HG03442 (cell line): ENCODE data around the gene FMN1.

Source experiments
- ATAC-seq: cut with Tn5 transposase; IDR thresholded peaks from one replicate; pipeline ENCODE4 v1.9.1; 2021; ENCODE audit warnings: mild to moderate bottlenecking, moderate library complexity; ENCODE audit not compliant: unreplicated experiment

Gene FMN1

GRCh38 chr15:33155691-33156420 is 38.7 kb downstream of the FMN1 start:
- no peak for ATAC-seq

- no peak for ATAC-seq
Observed at GRCh38 chr15:33154351-33155166, 40.0 kb downstream of the FMN1 start.

- no peak for ATAC-seq
Observed at GRCh38 chr15:33153548-33153947, 41.0 kb downstream of the FMN1 start.

- ATAC-seq: no peak
Observed at GRCh38 chr15:33152502-33153109, 41.9 kb downstream of the FMN1 start.

DNA sequence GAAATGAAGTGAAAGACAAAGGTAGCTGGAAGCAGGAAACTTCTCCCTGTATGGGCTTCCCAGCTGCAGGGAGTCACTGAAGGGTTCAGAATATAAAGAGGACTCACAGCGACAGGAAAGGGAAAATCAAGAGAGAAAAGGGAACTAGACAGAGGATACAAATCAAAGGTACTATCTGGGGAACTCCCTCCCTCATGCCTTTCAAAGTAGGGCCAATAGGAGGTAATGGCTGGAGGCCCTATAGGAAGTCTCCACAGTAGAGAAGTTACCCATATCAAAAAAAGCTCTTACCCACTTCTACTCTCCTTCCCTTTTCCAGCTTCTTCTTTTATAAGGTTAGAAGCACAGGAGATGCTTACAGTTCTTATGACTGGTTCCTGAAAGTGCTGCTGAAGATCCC is 43.5 kb downstream of the FMN1 start:
- no peak for ATAC-seq

GRCh38 chr15:33150431-33150941 is 44.0 kb downstream of the FMN1 start:
- no peak for ATAC-seq

DNA sequence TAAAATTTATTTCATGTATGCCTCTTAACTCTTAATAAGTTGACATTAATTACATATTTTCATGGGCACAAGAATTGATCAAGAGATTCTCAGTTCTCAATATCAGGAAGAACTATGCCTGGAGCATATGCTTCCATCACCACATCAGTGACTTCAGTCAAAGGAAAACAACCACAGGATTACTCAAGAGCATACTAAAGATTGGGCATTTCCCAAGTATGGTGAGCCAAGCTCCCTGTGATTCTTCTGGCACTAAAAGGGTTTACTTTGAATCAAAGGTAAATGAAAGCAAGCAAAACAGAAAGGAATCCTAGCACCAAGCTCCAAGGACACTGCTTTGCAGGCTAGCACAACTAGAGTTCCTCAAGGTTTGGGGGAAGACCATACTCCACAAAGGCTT is 44.6 kb downstream of the FMN1 start:
- ATAC-seq: no peak

- ATAC-seq: no peak
Observed at GRCh38 chr15:33148129-33148751, 46.3 kb downstream of the FMN1 start.

DNA sequence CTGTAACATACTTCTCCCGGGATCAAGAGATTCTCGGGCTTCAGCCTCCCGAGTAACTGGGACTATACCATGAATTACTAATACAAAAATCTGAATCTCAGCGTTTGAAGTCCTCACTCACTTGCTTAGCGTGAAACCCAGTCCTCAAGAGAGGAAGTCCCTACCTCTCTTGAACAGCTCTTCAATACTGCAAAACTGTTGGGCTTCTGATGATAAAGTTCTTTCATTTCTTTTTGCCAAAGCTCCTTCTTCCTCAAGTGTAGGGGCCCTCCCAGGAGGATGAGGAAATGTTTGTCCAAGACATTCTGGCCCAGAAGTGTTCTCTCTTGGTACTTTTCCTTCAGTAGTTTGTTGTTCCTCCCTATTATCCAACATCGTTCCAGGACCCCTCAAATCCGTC is 48.5 kb downstream of the FMN1 start:
- ATAC-seq: no peak

DNA sequence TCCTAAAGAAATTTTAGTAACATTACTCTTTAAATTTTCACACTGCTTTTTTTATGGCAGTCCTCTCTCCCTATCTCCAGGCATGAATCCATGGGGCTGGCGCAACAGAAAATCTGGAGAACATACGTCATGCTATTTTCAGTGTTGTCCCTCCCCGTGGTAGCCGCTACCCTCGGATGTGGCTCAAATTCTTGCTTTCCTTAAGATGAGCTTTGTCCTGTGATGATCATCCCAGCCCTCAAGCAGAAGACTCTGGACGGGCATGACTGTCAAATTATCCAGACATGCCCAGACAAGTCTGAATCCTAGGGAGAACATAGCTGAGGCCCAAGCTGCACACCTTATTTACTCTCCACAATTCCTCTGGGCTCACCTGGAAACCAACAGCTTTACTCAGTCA is 49.1 kb downstream of the FMN1 start:
- no peak for ATAC-seq

DNA sequence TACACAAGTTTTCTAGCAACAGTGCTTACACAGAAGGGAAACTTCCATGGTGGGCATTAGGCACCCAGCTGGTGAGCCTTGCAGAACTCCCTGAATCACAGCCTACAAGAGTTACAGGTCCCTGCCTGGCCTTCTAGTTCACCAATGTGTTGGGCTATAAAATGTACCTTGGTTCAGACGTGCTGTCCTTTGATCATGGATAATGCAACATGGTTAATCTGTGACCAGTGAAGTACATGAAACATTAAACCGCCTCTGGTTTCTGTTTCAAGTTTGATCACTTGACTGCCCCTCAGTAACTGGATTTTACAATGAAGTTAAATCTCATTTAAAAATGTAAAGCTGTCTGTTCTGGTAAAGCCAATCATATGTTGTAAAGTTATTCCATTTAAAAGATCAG is 51.8 kb downstream of the FMN1 start:
- ATAC-seq: peak; percentile 53

DNA sequence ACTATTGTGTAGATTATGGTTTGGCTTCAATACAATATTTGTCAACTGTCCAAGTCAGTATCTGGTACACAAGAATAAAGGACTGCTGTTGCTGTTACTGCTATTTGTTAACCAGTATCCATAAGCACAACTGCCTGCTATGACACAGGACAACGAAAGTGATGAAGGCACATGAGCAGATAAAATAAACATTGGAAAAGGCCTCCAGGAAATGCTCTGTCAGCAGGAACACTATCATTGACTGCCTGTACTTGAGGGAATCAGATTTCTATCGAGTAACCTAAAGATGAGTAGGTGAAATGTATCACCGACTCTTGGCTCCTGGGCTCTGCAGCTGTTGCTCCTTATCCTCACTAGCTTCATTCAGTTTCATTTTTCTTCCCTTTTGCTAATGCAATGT is 56.5 kb downstream of the FMN1 start:
- ATAC-seq: no peak

DNA sequence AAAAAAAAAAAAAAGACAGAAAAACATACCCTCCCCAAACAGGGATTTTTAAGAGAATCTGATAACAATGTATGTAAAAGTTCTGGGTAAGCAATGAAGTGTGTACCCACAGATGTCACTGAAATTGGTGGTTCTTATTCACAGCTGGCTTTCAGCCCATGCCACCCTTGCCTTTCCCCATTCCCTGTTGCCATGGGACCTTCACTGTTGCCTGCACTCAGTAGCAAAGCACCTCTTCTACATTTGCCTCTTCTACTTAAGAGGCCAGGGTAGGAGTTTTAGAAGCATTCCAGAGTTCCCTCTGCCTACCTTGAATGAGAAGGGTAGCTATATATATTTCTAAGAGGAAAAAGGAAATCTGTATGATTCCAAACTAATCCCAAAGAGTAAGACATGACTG is 57.4 kb downstream of the FMN1 start:
- ATAC-seq: no peak

- ATAC-seq: no peak
Observed at GRCh38 chr15:33136353-33136752, 58.2 kb downstream of the FMN1 start.

DNA sequence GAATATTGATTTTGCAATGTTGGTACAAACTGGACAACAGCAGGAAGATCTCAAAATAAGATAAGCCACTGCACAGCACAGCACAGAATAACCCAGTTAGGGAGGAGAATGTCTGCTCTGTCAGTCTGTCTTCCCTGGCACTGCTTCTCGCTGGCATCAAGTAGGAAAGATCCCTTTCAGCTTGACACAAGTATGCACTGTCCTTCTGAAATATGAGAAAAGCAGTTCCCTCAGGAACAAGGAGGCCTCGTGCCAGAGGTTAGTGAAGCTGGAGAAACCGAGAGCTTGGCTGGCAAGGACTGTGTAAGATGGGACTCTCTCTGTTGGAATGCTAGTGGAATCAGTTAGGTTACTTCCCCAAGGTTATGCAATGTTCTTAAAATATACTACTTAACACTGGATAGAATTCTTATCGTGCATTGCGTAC is 59.1 kb downstream of the FMN1 start:
- ATAC-seq: no peak

GRCh38 chr15:33132722-33133345 is 61.7 kb downstream of the FMN1 start:
- ATAC-seq: no peak

- no peak for ATAC-seq
Observed at GRCh38 chr15:33132233-33132580, 62.3 kb downstream of the FMN1 start.

- ATAC-seq: no peak
Observed at GRCh38 chr15:33131552-33132232, 62.8 kb downstream of the FMN1 start.

DNA sequence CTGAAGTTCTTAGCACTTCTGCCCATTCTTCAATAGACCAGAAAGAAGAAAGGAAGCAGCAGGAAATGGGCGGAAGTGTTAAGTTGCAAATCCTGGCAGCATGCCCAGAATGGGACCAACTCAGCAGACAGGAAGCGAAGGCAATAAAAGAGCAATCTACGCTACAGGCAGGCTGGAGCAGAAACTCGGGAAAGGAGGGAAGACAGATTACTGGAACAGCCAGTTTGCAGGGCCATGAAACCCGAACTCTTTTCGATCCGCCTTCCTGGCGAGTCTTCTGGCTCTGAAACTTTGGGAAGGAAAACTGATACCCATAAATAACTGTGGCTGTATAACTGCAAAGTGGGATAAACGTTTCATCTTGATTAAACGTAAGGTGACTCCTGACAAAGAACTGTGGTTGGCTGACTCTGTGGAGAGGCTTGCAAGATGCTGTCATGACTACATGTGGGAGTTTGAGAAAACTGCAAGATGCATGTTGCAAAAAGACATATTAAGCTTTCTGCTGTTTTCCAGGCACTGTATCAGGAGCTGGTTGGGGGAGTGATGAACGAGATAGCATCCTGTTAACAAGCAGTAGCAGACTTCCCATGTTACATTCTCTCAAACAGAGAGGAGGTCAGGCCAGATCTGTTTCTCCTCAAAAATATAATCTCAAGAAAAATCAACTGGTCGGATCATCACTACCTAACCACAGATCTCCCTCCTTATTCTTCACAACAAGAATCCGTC is 67.8 kb downstream of the FMN1 start:
- no peak for ATAC-seq
